Mucosa of rectum (tissue), 2 donors: ENCODE results near the gene CDPF1.

Source experiments
- H3K27ac ChIP-seq, 2 donors: one replicate each; pipeline ENCODE4 v1.7.0; 2013; ENCODE audit warnings: inconsistent platforms in 2 of 2, low read depth in 2 of 2, low read length in 2 of 2
- H3K27me3 ChIP-seq, 2 donors: one replicate each; pipeline ENCODE4 v1.7.0; 2013; ENCODE audit warnings: low read length in 2 of 2; ENCODE audit not compliant: control insufficient read depth in 2 of 2, insufficient read depth in 2 of 2
- H3K36me3 ChIP-seq, 2 donors: one replicate each; pipeline ENCODE4 v1.7.0; 2013; ENCODE audit warnings: low read length in 2 of 2; ENCODE audit not compliant: control insufficient read depth in 2 of 2, insufficient read depth in 2 of 2
- H3K4me1 ChIP-seq, 2 donors: one replicate each; pipeline ENCODE4 v1.7.0; 2013; ENCODE audit warnings: low read length in 2 of 2, mild to moderate bottlenecking in 1 of 2; ENCODE audit not compliant: control insufficient read depth in 2 of 2, insufficient read depth in 2 of 2
- H3K4me3 ChIP-seq, 2 donors: one replicate each; pipeline ENCODE4 v1.7.0; 2013; ENCODE audit warnings: low read length in 2 of 2
- H3K9ac ChIP-seq, 2 donors: one replicate each; pipeline ENCODE4 v1.7.0; 2013; ENCODE audit warnings: low read length in 2 of 2, low read depth in 1 of 2, mild to moderate bottlenecking in 1 of 2
- H3K9me3 ChIP-seq, 2 donors: one replicate each; pipeline ENCODE4 v1.7.0; 2013; ENCODE audit warnings: low read length in 2 of 2; ENCODE audit not compliant: control insufficient read depth in 2 of 2
- donor health status: healthy.
- donor health status: Normal muscosa, but diverticular disease.

CDPF1 gene

DNA sequence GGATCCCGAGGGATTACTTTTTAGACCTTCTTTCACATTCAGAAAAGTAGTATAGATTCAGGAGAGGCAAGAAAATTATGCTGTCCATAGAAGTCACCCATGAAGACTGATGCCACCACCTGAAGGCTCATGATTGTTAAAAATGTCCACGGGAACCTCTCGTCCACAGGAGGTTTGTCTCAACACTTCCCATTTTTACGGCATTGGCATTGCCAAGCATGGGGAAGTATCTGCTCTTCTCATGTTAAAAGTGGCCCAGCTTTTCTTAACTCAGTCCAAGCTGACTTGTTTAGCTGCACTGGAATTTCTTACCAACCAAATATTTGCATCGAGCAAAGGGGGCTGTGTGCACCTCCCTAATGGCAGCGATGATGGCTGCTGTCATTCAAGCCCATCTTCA lies 9.6 kb downstream of the CDPF1 start:
- H3K27ac ChIP-seq, result no peak overlapping the region
- peaks cover 0 to 3% of the 10 kb centered on the region in 2 donors for H3K4me1 ChIP-seq
- H3K36me3 ChIP-seq, result peaks cover 31 to 33% of the 10 kb centered on the region in 2 donors
- H3K9ac ChIP-seq, result no peak overlapping the region
- H3K9me3 ChIP-seq, result no peaks in the 10 kb centered on the region
- no peaks in the 10 kb centered on the region for H3K27me3 ChIP-seq
- no peak overlapping the region for H3K4me3 ChIP-seq

DNA sequence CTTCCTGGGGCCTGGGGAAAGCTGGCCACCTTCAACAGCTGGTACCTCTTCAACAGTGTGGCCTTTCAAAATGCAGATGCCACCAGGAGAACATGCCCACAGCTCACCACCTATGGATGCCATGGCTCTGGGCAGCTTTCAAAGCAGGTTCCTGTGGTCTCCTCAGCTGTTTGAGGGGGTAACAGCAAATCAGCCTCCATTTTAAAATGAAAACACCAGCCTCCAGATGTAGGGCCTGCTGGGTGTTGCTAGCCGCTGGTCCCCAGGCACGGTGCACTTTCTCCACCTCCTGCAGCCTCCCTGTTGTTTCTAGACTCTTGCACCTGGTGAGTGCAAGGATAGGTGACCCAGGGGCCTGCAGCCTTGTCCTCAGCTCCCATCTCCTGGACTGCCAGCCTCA lies 10.0 kb downstream of the CDPF1 start:
- no peaks in the 10 kb centered on the region for H3K27me3 ChIP-seq
- peaks cover 35 to 38% of the 10 kb centered on the region in 2 donors for H3K36me3 ChIP-seq
- no peak overlapping the region for H3K27ac ChIP-seq
- no peak overlapping the region for H3K9ac ChIP-seq
- no peak overlapping the region for H3K4me3 ChIP-seq
- H3K9me3 ChIP-seq, result no peaks in the 10 kb centered on the region
- peaks cover 0 to 3% of the 10 kb centered on the region in 2 donors for H3K4me1 ChIP-seq

DNA sequence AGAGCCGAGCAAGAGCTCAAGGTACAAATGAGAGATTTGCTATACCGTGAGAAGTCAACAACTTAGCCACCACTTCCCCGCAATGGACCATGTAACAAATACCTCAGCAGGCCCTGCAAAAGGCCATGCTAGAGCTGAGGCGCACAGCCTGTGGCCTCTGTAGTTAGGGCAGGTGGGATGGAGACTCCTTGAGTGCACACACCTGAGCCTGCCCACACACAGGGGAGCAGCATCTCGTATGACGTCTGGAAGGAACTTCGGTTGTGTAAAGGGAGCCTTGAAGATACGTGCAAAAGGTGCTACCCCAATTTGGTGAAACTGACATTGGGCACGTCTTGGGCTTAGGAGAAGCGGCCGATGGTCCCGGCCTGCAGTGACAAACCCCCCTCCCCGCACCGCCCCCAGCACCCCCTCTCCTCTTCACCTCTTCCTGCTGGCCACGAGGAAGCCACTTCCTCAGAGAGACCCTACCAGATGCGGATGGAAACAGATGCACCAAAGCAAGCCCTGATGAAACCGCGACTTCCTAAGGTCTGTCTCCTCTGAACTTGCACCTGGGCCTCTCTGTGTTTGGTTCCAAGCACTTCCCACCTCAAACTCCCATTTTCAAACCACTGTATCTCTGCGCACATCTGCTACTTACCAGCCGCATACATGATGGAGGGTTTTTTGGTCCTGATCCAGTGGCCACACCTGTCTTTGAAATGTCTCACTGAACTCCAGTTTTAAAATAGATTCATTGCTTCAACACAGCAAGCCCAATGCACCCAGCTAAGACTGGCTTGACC lies 10.6 kb downstream of the CDPF1 start:
- Histone ChIP-seq H3K9ac (no peak overlapping the region), H3K9me3 (no peaks in the 10 kb centered on the region), H3K36me3 (peaks cover 39 to 41% of the 10 kb centered on the region in 2 donors), H3K4me1 (peaks cover 0 to 3% of the 10 kb centered on the region in 2 donors), H3K27ac (no peak overlapping the region), H3K4me3 (no peak overlapping the region), H3K27me3 (no peaks in the 10 kb centered on the region)

DNA sequence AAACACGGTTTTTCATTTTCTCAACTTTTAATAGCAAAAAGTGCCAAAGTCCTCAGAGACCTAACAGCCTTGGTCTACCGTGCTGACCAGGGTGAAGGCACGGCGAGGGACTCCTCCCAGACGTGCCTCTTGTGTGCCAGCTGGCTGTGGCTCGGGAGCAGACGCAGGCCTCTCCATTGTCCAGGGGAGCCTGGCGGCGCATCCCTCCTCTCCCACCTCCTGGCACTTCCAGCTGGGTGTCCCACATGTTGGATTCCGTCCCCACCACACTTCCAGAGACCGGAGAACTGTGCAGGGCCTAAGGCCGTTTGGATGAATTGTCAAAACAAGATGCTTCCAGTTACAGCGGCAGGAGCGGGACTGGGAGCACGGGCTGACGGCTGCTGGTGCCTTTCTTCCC lies 11.6 kb downstream of the CDPF1 start:
- Histone ChIP-seq H3K27me3 (no peaks in the 10 kb centered on the region), H3K4me3 (no peak overlapping the region), H3K4me1 (peaks cover 0 to 3% of the 10 kb centered on the region in 2 donors), H3K9me3 (no peaks in the 10 kb centered on the region), H3K36me3 (peaks cover 38 to 41% of the 10 kb centered on the region in 2 donors), H3K27ac (no peak overlapping the region), H3K9ac (no peak overlapping the region)

DNA sequence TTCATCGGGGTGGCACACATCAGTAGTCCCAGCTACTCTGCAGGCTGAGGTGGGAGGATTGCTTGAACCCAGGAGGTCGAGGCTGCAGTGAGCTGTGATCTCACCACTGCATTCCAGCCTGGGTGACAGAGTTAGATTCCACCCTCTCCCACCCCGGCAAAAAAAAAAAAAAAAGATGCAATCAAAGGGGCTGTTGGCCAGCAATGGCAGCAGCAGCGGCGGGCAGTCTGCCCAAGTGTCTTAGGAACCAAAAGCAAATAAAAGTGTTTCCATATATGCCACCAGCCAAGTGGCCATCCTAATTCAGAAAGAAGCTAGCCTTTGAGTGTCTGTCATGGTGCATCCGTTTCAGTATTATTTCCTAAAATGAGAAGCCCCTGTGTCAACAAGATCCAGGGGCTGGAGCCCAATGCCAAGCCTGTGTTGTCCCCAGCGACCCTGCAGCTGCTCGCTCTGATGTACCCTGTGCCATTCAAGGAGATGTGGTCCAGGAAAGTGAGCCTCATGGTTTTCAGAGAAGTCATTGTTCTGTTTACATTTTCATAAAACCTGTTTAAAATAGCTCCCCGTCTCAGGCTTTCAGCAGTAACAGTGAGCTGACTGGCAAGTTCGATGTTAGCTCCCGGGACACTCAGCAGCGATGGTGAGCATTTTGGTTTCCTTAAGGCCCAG lies 12.5 kb downstream of the CDPF1 start:
- no peak overlapping the region for H3K27ac ChIP-seq
- H3K4me3 ChIP-seq, result no peak overlapping the region
- no peaks in the 10 kb centered on the region for H3K27me3 ChIP-seq
- H3K9me3 ChIP-seq, result no peaks in the 10 kb centered on the region
- peaks cover 37 to 47% of the 10 kb centered on the region in 2 donors for H3K36me3 ChIP-seq
- peaks cover 0 to 3% of the 10 kb centered on the region in 2 donors for H3K4me1 ChIP-seq
- no peak overlapping the region for H3K9ac ChIP-seq

DNA sequence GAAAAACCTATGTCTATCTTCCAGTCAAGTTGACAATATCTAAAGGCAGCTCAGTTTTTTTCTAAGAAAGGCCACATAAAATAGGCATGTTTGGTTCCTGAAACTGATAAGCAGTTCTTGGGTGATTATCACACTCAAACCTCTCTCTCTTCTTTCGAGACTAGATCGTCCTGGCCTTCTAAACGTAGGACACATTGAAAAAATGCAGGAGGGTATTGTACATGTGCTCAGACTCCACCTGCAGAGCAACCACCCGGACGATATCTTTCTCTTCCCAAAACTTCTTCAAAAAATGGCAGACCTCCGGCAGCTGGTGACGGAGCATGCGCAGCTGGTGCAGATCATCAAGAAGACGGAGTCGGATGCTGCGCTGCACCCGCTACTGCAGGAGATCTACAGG lies 15.1 kb downstream of the CDPF1 start:
- Histone ChIP-seq H3K27ac (no peak overlapping the region), H3K4me1 (no peaks in the 10 kb centered on the region), H3K9ac (no peak overlapping the region), H3K36me3 (peaks cover 44 to 54% of the 10 kb centered on the region in 2 donors), H3K9me3 (no peaks in the 10 kb centered on the region), H3K4me3 (no peak overlapping the region), H3K27me3 (no peaks in the 10 kb centered on the region)

DNA sequence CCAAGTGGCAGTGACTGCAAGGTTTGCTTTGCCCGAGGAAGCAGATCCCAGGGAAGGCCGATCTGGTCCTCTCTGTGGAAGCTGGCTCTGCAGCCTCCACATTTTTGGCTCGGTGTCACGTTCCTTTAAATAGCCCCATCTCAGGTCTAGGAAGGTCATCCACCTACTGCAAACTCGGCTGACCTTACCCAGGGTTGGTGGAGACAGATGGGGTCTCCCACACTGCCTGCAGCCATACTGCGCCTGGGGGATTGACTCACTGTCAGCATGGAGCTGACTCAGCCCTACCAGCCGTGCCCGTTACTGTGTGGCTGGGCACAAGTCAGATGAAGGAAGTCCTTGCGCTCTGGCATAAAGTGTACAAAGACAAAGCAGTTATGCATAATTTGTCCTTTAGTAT lies 16.9 kb downstream of the CDPF1 start:
- peaks cover 31 to 42% of the 10 kb centered on the region in 2 donors for H3K36me3 ChIP-seq
- H3K4me3 ChIP-seq, result no peak overlapping the region
- no peak overlapping the region for H3K9ac ChIP-seq
- no peaks in the 10 kb centered on the region for H3K9me3 ChIP-seq
- H3K4me1 ChIP-seq, result no peaks in the 10 kb centered on the region
- H3K27me3 ChIP-seq, result no peaks in the 10 kb centered on the region
- H3K27ac ChIP-seq, result no peak overlapping the region

DNA sequence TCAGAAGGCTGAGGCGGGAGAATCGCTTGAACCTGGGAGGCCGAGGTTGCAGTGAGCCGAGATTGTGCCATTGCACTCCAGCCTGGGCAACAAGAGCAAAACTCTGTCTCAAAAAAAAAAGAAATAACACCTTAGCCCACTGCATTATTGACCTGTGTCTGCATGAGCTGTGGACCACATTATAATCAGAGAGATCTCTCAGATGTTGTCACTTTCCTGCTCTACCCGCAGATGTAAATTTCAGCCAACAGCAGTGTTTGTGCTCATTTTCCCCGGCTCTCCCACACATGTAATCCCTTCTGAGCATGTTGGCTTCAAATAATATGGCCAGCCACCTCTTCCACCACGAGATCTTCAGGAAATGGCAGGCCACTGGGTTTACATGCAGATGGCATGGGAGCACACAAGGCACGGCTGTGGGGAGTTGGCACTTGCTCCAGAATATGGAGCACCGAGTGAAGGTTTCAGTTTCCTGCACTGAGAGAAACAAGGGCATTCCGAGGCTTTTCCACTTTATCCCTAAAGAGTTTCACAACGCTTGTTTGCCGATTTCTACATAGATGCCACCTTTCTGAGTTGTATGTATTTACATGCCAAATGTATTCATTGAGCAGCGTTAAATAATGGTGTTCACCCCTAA lies 19.7 kb downstream of the CDPF1 start:
- H3K27me3 ChIP-seq, result no peaks in the 10 kb centered on the region
- no peaks in the 10 kb centered on the region for H3K4me1 ChIP-seq
- H3K4me3 ChIP-seq, result no peak overlapping the region
- peaks cover 31 to 32% of the 10 kb centered on the region in 2 donors for H3K36me3 ChIP-seq
- H3K9me3 ChIP-seq, result no peaks in the 10 kb centered on the region
- no peak overlapping the region for H3K9ac ChIP-seq
- H3K27ac ChIP-seq, result no peak overlapping the region

DNA sequence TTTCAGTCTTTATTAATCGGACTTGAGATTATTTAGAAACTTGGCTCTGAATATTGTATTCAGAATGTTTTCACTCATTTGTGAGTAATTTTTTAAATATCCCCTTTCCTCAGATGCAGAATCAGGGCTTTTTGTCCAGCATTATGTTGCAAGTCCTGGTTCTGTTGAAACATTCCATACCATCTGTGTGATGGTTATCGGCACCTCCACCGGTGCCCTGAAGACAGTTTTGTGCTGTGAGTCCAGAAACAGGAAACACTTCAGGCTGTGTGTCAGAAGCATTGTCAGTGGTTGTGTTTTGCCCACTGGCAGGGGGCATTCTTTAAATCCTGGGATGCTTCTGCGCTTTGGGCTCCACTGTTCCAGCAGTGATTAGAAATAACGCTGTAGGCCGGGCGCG lies 20.4 kb downstream of the CDPF1 start:
- H3K27me3 ChIP-seq, result no peaks in the 10 kb centered on the region
- H3K4me1 ChIP-seq, result no peaks in the 10 kb centered on the region
- peaks cover 27 to 30% of the 10 kb centered on the region in 2 donors for H3K36me3 ChIP-seq
- H3K9ac ChIP-seq, result no peak overlapping the region
- no peak overlapping the region for H3K27ac ChIP-seq
- H3K9me3 ChIP-seq, result no peaks in the 10 kb centered on the region
- no peak overlapping the region for H3K4me3 ChIP-seq

DNA sequence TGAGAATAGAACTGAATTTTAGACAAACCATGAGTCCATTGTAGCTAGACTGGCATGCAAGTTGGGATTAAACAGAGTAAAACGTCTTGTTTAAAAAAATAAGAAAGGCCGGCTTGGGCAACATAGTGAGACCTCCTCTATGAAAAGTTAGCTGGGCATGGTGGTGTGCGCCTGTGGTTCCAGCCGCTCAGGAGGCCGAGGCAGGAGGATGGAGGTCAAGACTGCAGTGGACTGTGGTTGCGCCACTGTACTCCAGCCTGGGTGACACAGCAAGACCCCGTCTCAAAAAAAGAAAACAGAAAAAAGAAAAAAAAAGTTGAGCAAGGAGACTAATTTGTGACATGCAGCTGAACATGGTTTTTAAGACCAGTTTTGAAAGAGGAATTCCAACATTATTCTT lies 23.5 kb downstream of the CDPF1 start:
- Histone ChIP-seq H3K27me3 (no peaks in the 10 kb centered on the region), H3K36me3 (peaks cover 15 to 36% of the 10 kb centered on the region in 2 donors), H3K4me3 (no peak overlapping the region), H3K27ac (no peak overlapping the region), H3K9ac (no peak overlapping the region), H3K9me3 (no peaks in the 10 kb centered on the region), H3K4me1 (no peaks in the 10 kb centered on the region)
